GM21723 (cell line): ENCODE data around the gene CAMK2B.
A peak's percentile ranks its signal among the peaks of the same experiment; 100 is the strongest.

Source experiments
- ATAC-seq: cut with Tn5 transposase; IDR thresholded peaks from one replicate; pipeline ENCODE4 v1.9.1; 2021; ENCODE audit warnings: mild to moderate bottlenecking, moderate library complexity; ENCODE audit not compliant: unreplicated experiment

Gene CAMK2B

DNA sequence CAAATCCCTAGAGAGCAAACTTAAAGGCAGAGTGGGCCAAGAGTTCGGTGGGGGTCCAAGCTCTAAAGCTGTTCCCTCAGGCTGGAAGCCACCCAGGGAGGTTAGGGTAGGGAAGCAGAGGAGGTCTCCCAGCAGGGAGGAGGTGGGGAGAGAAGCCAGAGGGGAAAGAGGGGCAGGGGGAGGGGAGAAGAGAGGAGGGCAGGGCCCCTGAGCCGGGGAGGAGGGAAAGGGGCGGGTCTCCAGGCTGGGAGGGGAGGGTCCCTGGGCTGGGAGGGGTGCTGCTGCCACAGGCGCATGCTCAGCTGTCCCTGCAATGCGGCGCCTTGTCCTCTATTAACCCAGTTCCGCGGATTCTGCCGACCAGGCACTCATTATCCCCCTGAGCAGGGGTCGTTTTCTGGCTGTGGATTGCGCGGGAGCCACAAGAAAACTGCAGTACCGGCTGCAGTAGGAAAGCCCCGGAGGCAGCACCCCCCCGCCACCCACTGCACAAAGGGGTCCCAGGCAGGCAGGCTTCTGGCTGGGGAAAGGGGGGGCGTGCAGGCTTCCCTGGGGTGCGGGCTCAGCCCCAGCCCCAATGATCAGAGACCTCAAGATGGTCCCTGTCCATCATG is 49.3 kb downstream of the CAMK2B start:
- no peak for ATAC-seq

GRCh38 chr7:44275146-44275545 is 50.2 kb downstream of the CAMK2B start:
- no peak for ATAC-seq

- ATAC-seq, result no peak
Measured at GRCh38 chr7:44274623-44274975, 50.8 kb downstream of the CAMK2B start.

DNA sequence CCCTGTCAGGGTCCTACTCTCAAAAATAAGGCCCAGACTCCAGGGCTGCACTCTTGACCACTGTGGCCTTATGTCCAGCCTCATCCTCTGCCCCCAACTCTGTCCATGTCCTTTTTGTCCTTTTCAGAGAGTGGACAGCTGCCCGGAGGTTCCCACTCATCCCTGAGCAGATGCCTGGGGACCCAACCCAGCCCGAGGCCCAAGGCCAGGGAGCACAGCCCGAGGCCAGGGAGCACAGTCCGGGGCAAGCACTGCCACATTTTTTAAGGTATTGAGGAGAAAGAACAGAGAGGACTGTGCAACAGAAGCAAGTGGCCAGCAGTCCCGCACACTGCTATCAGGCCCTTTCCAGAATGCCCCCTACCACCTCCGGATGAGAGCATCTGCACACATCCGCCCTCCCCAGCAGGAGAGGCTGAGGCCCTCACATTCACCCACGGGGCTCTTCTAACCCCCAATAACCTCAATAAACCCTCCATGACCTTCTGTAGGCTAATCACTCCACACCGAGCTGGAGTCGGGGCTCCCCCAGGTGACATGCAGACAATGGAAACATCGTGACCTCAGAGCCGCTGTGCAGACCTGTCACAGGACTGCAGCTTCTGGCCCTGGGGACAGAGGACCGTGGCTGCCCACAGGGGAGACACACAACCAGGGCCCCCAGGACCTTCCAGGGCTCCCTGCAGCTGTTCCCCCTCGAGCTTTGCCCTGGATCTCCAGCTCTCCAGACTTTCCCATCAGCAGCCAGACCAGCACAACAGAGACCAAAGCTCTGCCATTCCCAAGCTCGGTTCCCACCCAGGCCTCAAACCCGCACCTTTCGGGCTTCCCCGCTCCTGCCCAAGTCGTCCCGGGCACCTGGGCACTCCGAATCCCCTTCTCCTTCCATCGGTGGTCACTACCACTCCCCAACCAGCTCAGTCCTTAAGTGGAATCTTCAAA is 51.4 kb downstream of the CAMK2B start:
- ATAC-seq, result peak; percentile 68

DNA sequence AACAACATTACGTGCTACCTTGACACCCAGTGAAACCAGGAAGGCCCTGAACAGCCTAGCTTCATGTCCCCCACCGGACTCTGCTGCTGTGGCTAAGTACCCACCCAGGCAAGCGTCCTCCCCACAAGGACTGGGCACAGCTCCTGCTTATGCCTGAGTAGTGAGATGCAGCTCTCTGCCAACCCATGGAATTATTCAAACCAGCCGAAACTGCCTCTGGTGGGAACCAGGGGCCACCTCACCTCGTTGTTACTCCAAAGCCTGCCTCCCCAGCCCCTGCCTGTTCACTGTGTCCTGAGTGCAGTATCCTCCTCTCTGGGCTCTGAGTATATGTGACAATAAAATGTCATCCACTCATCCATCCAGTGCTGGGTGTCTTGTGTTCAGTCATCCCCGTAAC is 52.4 kb downstream of the CAMK2B start:
- no peak for ATAC-seq

GRCh38 chr7:44272456-44272855 is 52.9 kb downstream of the CAMK2B start:
- no peak for ATAC-seq

- no peak for ATAC-seq
Measured at GRCh38 chr7:44269943-44270493, 55.4 kb downstream of the CAMK2B start.

- no peak for ATAC-seq
Measured at GRCh38 chr7:44269417-44269816, 56.0 kb downstream of the CAMK2B start.

DNA sequence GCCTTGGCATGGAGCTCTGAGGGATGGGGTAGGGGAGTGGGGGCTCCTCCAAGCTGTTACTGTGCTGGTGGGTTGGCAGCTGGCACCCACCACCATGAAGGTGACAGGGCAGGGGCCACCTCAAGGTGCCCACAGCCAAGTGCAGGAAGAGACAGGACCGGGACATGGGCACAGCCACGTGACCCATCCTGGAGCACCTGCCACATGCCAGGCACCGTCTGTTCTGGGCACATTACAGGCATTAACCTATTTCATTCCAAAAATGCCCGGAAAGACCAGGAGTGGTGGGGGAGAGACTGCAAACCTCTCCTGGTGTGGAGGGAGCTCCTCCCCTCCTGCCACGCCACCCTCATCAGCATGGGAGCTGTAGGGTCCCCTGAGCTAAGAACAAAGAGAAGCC is 56.7 kb downstream of the CAMK2B start:
- no peak for ATAC-seq

DNA sequence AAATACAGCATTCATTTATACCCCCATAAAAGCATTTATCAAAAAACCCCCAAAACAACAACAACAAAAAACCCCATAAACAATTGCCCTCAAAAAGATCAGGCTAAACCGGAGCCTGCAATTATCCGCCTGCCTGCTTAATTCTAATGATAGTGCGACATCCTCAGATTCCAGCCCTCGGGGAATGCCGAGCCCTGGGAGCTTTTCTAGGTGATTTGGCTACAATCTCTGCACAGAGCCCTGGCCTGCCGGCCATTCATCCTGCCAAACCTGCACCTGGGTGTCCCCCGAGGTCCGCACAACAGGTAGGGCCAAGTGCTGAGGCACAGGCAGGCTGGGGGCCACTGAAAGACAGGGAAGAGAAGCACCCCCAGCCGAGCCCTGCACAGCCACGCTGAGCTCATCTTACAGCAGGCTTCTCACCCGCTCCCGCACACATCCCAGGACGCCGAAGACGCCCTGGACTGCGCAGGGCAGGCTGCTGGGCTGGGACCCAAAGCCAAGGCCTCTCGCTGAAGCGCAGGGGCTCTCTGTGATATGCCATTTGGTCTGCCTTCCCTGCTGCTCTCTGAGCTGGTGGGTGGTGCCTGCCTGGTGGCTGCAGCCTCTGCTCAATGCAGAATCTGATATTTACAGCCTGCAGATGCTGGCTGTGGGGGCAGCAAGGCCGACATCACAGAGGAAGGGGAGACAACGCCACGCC is 57.5 kb downstream of the CAMK2B start:
- no peak for ATAC-seq

DNA sequence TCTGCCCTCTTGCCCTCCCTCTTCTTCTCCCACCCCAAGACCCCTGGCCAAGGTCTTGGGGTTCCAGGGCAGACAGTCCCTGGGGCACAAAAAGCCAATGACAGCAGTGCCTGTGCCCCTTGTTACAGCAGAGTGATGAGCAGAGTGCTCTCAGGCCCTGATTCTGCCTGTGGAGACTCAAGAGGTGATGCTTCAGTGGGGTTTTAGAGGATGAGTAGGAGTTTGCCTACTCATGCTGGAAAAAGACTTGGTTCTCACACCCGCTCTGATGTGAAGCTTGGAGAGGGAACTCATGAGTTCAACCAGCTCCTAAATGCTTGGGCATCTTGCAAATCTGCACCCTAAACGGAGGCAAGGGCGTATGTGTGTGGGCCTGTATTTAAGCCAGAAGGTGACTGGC is 58.2 kb downstream of the CAMK2B start:
- ATAC-seq, result no peak

- ATAC-seq, result no peak
Measured at GRCh38 chr7:44266526-44266925, 58.9 kb downstream of the CAMK2B start.

DNA sequence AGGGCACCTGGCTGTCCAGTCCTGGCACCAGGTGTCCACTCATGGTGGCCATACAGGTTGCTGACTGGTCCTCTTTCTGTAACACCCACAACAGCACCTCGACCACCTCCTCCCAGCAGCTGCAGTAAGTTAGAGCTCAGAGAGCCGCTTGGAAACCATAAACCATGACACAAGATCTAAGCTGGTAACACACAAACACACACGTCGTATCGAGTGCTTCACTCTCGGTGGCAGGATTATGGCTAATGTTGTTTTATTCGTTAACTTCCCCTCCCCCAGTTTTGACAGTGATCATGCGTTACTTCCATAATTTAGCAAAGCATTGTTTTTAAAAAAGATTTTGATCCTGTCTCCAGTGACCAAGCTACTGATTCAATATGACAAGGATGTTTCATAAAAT is 59.7 kb downstream of the CAMK2B start:
- no peak for ATAC-seq

GRCh38 chr7:44264221-44264931 is 61.0 kb downstream of the CAMK2B start:
- no peak for ATAC-seq

- ATAC-seq, result no peak
Measured at GRCh38 chr7:44263326-44264082, 61.9 kb downstream of the CAMK2B start.

GRCh38 chr7:44262031-44262430 is 63.4 kb downstream of the CAMK2B start:
- no peak for ATAC-seq

GRCh38 chr7:44261240-44261639 is 64.2 kb downstream of the CAMK2B start:
- ATAC-seq, result no peak

- no peak for ATAC-seq
Measured at GRCh38 chr7:44259547-44260457, 65.6 kb downstream of the CAMK2B start.
